ENCODE measurements around the gene SLC25A22. TPM values are rescaled to one million over a fixed set of nuclear protein-coding genes. Genes with fewer than 3 reads are reported as not detected.

The SLC25A22 gene
- total and polyA plus RNA-seq, 9 of the 15 experiments (the other 6 are each of a cell fraction or from before 2014, with no cell fraction given) = 0.41 to 55.4 (median 11.4) TPM

DNA sequence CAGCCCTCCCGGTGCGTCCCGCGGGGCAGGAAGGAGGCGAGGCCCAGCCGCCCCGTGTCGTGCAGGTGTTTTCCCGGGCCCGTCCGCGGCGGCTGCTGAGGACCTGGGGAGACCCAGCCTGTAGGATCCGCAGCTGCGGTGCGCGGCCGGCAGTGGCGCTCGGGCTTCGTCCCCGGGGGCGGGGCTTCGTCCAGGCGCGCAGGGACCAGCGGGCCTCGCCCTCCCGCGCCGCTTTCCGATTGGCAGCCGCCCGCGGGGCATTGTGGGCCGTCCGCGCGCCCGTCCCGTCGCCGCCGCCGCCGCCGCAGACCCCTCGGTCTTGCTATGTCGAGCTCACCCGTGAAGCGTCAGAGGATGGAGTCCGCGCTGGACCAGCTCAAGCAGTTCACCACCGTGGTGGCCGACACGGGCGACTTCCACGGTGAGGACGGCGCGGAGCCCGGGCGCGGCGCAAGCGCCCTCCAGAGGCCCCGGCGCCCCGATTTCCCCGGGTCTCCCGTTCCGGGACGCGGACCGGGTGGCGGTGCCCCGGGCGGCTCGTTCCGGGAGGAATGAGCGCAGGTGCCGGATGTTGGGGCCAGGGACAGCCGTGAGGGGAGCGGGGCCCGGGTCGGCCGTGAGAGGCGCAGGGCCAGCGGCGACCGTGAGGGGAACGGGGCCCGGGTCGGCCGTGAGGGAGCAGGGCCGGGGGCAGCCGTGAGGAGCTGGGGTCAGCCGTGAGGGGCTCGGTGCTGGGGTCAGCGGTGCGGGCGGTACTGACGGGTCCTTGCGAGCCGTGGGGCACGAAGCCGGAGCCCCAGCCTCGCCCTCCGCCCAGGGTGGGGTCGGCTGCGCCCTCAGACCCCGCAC lies 50.7 kb downstream of the SLC25A22 start, which contains the start of gene TALDO1 (continued):
- TF ChIP-seq GMEB1 (CRISPR knock-in tag; IDR thresholded peaks at IDR 0.05) = peak; percentile 41
- TF ChIP-seq STAG1 (CRISPR knock-in tag; IDR thresholded peaks at IDR 0.05; ENCODE audit: borderline replicate concordance) = peak; percentile 42
- TF ChIP-seq THAP12 (CRISPR knock-in tag; IDR thresholded peaks at IDR 0.05) = peak; percentile 40; the same call in 1 of the 2 replicates
- TF ChIP-seq ZFPM2 (CRISPR knock-in tag; IDR thresholded peaks at IDR 0.05) = no peak
- TF ChIP-seq PCBP1 (IDR thresholded peaks at IDR 0.05; ENCODE audit: low read depth, low read length, poor library complexity, severe bottlenecking) = peak; percentile 13
- no peak for TF ChIP-seq EGR1 (conservative IDR thresholded peaks at IDR 0.05)
- TF ChIP-seq HCFC1 (IDR thresholded peaks at IDR 0.05; ENCODE audit: low read depth, low read length) = 0 out of 2 replicates have a peak, but pooled peaks have one; percentile 17
- peak; percentile 62 for TF ChIP-seq HMGN3 (IDR thresholded peaks at IDR 0.05; ENCODE audit: borderline replicate concordance, extremely low read depth, insufficient read length, low read depth, low read length)
- TF ChIP-seq ZFX (CRISPR knock-in tag; IDR thresholded peaks at IDR 0.05) = peak; percentile 84
- TF ChIP-seq POLR2AphosphoS5 (IDR thresholded peaks at IDR 0.05; ENCODE audit: control insufficient read depth, insufficient read depth, low read depth, low read length) = peak; percentile 77; the same call in 1 of the 2 replicates
- no peak for TF ChIP-seq ZNF232 (CRISPR knock-in tag; IDR thresholded peaks at IDR 0.05)
- peak; percentile 88 for TF ChIP-seq POLR2A (conservative IDR thresholded peaks at IDR 0.05)
- peak; percentile 75; the same call in 1 of the 2 replicates for TF ChIP-seq TARDBP (IDR thresholded peaks at IDR 0.05)

Measured in K562 (cell line).